ENCODE results near the gene TTLL11. TPM values are rescaled to one million over a fixed set of nuclear protein-coding genes. Genes with fewer than 3 reads are reported as not detected.

TTLL11 gene
- polyA plus RNA-seq, 1 donor (not counting 4 experiments of a cell fraction or from before 2014, with no cell fraction given): 8.0 TPM

DNA sequence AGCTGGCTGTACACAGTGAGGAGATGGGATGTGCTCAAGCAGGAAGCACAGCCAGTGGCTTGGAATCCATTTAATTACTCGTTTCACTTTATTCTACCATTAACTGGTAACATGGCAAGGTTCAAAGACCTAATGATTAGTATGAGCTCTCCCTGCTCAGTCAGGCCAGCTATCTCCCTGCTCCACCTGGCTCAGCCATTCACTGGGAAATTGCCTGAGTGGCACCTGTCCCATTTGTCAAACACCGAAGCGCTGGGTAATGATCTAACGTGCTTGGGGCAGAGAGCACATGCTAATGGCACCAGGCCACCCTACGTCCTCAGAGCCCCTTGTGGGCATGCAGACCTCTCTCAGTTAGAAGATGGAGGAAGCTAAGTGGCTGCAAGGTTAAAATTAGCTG lies 162.2 kb downstream of the TTLL11 start:
- H3K4me2 ChIP-seq (ENCODE audit: control insufficient read depth, extremely low read depth, insufficient read depth, low read depth, low read length): no peak overlapping the region
- DNase-seq (ENCODE audit: low read depth, low spot score) (no peak), FAIRE-seq (no peak)
- no peaks in the 10 kb centered on the region for H3K9me3 ChIP-seq (ENCODE audit: control insufficient read depth, low read depth, low read length)
- dilution Hi-C loops (cut with MboI; ENCODE audit: extremely low pct_ligation_motif_present, low sequenced_read_pairs): no loop called here
- peaks cover 6% of the 10 kb centered on the region for H4K20me1 ChIP-seq (ENCODE audit: control insufficient read depth, extremely low read depth, insufficient read depth, low read length)
- H3K9ac ChIP-seq (ENCODE audit: control insufficient read depth, extremely low read depth, insufficient read depth, low read length): no peak overlapping the region
- H2AFZ ChIP-seq (ENCODE audit: control insufficient read depth, low read length): no peak overlapping the region
- peaks cover 6 to 25% of the 10 kb centered on the region in 2 experiments for H3K36me3 ChIP-seq (ENCODE audit: control insufficient read depth in 2 of 2, extremely low read depth in 1 of 2, insufficient read depth in 2 of 2, low read length in 2 of 2)
- TF ChIP-seq EZH2 (IDR thresholded peaks at IDR 0.05; ENCODE audit: low read length): no peak
- TF ChIP-seq, protein P1, sequence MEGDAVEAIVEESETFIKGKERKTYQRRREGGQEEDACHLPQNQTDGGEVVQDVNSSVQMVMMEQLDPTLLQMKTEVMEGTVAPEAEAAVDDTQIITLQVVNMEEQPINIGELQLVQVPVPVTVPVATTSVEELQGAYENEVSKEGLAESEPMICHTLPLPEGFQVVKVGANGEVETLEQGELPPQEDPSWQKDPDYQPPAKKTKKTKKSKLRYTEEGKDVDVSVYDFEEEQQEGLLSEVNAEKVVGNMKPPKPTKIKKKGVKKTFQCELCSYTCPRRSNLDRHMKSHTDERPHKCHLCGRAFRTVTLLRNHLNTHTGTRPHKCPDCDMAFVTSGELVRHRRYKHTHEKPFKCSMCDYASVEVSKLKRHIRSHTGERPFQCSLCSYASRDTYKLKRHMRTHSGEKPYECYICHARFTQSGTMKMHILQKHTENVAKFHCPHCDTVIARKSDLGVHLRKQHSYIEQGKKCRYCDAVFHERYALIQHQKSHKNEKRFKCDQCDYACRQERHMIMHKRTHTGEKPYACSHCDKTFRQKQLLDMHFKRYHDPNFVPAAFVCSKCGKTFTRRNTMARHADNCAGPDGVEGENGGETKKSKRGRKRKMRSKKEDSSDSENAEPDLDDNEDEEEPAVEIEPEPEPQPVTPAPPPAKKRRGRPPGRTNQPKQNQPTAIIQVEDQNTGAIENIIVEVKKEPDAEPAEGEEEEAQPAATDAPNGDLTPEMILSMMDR (optimal IDR thresholded peaks at IDR 0.05 in 1 of 3, IDR thresholded peaks at IDR 0.05 in 1 of 3, conservative IDR thresholded peaks at IDR 0.05 in 1 of 3; ENCODE audit: extremely low read depth in 1 of 3, insufficient read depth in 2 of 3, low read length in 3 of 3): no peak
- H3K27ac ChIP-seq (ENCODE audit: control insufficient read depth, insufficient read depth, low read length): no peak overlapping the region
- no peak overlapping the region for H3K4me3 ChIP-seq (ENCODE audit: control insufficient read depth in 2 of 3, extremely low read depth in 1 of 3, insufficient read depth in 2 of 3, low read depth in 1 of 3, low read length in 3 of 3)
- no peaks in the 10 kb centered on the region for H3K27me3 ChIP-seq (ENCODE audit: control insufficient read depth, extremely low read depth, insufficient read depth, low read length)
- peaks cover 4% of the 10 kb centered on the region for H3K79me2 ChIP-seq (ENCODE audit: control insufficient read depth, insufficient read depth, low read length)
- H3K4me1 ChIP-seq (ENCODE audit: control insufficient read depth, extremely low read depth, insufficient read depth, low read length): no peaks in the 10 kb centered on the region
- peaks cover 2% of the 10 kb centered on the region for H3K9me1 ChIP-seq (ENCODE audit: control insufficient read depth, extremely low read depth, insufficient read depth, low read length)

DNA sequence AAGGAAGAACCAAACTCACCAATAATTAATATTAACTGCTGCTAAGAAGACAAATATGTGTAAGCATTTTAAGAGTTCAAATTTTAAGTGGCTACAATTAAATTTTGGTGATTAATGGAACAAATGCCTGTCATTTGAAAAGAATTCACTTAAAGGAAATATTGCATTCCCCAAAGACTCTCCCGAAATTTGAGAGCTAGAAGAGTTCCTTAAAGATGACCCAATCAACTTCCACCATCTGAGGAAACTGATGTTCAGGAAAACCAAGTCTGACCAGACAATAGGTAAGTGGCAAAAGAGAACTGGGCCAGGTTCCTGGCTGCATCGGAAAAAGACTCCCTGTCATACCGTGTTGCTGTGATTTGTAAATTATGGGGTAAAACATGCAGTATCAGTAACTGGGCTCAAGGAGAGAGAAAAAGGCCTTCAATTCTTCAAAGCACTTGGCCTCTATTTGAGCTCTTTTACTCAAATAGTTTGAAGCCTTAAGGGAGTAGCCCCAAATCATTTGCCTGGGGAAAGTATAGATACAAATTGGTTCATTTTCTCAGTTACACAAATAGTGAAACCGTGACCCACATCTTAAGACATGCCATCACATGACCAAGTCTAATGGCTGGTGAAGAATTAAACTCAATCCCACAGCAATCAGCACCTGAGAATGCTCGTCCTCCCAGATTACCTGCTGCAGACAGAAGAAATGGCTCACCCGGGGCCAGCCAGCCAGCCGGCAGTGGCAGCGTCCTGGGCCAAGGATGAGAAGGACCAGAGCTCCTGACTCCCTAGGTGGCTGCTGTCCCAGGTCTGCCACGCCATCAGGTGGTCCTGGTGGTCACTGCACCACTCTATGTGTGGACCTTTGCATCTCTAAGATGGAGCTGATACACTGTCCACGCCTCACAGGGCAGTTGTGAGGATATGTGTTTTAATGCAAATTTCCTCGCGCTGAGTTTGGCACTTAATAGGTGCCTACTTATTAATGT lies 162.9 kb downstream of the TTLL11 start:
- H3K79me2 ChIP-seq (ENCODE audit: control insufficient read depth, insufficient read depth, low read length): peaks cover 4% of the 10 kb centered on the region
- H3K9me1 ChIP-seq (ENCODE audit: control insufficient read depth, extremely low read depth, insufficient read depth, low read length): peaks cover 2% of the 10 kb centered on the region
- no peaks in the 10 kb centered on the region for H3K9me3 ChIP-seq (ENCODE audit: control insufficient read depth, low read depth, low read length)
- TF ChIP-seq EZH2 (IDR thresholded peaks at IDR 0.05; ENCODE audit: low read length): no peak
- TF ChIP-seq, protein P1 (optimal IDR thresholded peaks at IDR 0.05 in 1 of 3, IDR thresholded peaks at IDR 0.05 in 1 of 3, conservative IDR thresholded peaks at IDR 0.05 in 1 of 3; ENCODE audit: extremely low read depth in 1 of 3, insufficient read depth in 2 of 3, low read length in 3 of 3): peak in 1 of 3 experiments; percentile 15
- peaks cover 6% of the 10 kb centered on the region for H4K20me1 ChIP-seq (ENCODE audit: control insufficient read depth, extremely low read depth, insufficient read depth, low read length)
- no peak overlapping the region for H3K4me2 ChIP-seq (ENCODE audit: control insufficient read depth, extremely low read depth, insufficient read depth, low read depth, low read length)
- no peaks in the 10 kb centered on the region for H3K27me3 ChIP-seq (ENCODE audit: control insufficient read depth, extremely low read depth, insufficient read depth, low read length)
- H3K36me3 ChIP-seq (ENCODE audit: control insufficient read depth in 2 of 2, extremely low read depth in 1 of 2, insufficient read depth in 2 of 2, low read length in 2 of 2): peaks cover 6 to 26% of the 10 kb centered on the region in 2 experiments
- no peak overlapping the region for H3K4me3 ChIP-seq (ENCODE audit: control insufficient read depth in 2 of 3, extremely low read depth in 1 of 3, insufficient read depth in 2 of 3, low read depth in 1 of 3, low read length in 3 of 3)
- no peak overlapping the region for H3K9ac ChIP-seq (ENCODE audit: control insufficient read depth, extremely low read depth, insufficient read depth, low read length)
- no peak for FAIRE-seq
- dilution Hi-C loops (cut with MboI; ENCODE audit: extremely low pct_ligation_motif_present, low sequenced_read_pairs): no loop called here
- H2AFZ ChIP-seq (ENCODE audit: control insufficient read depth, low read length): no peak overlapping the region
- H3K27ac ChIP-seq (ENCODE audit: control insufficient read depth, insufficient read depth, low read length): no peak overlapping the region
- no peak for DNase-seq (ENCODE audit: low read depth, low spot score)
- H3K4me1 ChIP-seq (ENCODE audit: control insufficient read depth, extremely low read depth, insufficient read depth, low read length): no peaks in the 10 kb centered on the region

All from keratinocyte (primary cell).